ENCODE measurements around the gene STAG2. TPM values are rescaled to one million over a fixed set of nuclear protein-coding genes. Genes with fewer than 3 reads are reported as not detected.

The STAG2 gene
- total RNA-seq, 1 experiment from 2014 or later, result 66.3 TPM

GRCh38 chrX:124015721-124016120 lies 54.2 kb downstream of the STAG2 start:
- no peak for DNase-seq (ENCODE audit: low read depth, low spot score)
- no TSS peak for BruUV-seq (replicated peaks)
- CTCF ChIA-PET, result no interaction called here

More at GRCh38 chrX:124015721-124016120, 54.2 kb downstream of the STAG2 start:
- Histone ChIP-seq H3K9ac (ENCODE audit: low read length) (no peak overlapping the region), H3K4me1 (ENCODE audit: control insufficient read depth in 1 of 2, insufficient read depth in 2 of 2, low read length in 2 of 2) (no peaks in the 10 kb centered on the region), H3K36me3 (ENCODE audit: control insufficient read depth in 1 of 2, insufficient read depth in 2 of 2, low read length in 2 of 2) (no peaks in the 10 kb centered on the region), H3K4me3 (replicated peaks in 1 of 2; ENCODE audit: low read depth in 1 of 2, low read length in 2 of 2) (no peak overlapping the region), H3K9me2 (ENCODE audit: insufficient read depth) (no peaks in the 10 kb centered on the region), H3K27me3 (ENCODE audit: insufficient read depth, low read length) (no peaks in the 10 kb centered on the region), H3K79me2 (ENCODE audit: insufficient read depth, low read length) (peaks cover 85% of the 10 kb centered on the region), H3K4me2 (ENCODE audit: low read length) (no peak overlapping the region), H2AFZ (ENCODE audit: low read depth, low read length, poor library complexity, severe bottlenecking) (no peak overlapping the region), H3K9me3 (ENCODE audit: control insufficient read depth in 1 of 2, insufficient read depth in 1 of 2, low read depth in 1 of 2, low read length in 2 of 2) (no peaks in the 10 kb centered on the region), H4K20me1 (ENCODE audit: insufficient read depth) (no peaks in the 10 kb centered on the region), H3K27ac (ENCODE audit: low read depth, low read length) (no peak overlapping the region)
- POLR2A ChIA-PET, result no interaction called here
- ATAC-seq, result no peak
- no peak for TF ChIP-seq RAD21 (IDR thresholded peaks at IDR 0.05; ENCODE audit: low read depth)
- no peak for TF ChIP-seq POLR2AphosphoS5 (IDR thresholded peaks at IDR 0.05; ENCODE audit: low read depth, low read length)
- no peak for TF ChIP-seq ZFX (IDR thresholded peaks at IDR 0.05)
- TF ChIP-seq EGR1 (IDR thresholded peaks at IDR 0.05; ENCODE audit: low read depth), result no peak
- TF ChIP-seq, protein P1, sequence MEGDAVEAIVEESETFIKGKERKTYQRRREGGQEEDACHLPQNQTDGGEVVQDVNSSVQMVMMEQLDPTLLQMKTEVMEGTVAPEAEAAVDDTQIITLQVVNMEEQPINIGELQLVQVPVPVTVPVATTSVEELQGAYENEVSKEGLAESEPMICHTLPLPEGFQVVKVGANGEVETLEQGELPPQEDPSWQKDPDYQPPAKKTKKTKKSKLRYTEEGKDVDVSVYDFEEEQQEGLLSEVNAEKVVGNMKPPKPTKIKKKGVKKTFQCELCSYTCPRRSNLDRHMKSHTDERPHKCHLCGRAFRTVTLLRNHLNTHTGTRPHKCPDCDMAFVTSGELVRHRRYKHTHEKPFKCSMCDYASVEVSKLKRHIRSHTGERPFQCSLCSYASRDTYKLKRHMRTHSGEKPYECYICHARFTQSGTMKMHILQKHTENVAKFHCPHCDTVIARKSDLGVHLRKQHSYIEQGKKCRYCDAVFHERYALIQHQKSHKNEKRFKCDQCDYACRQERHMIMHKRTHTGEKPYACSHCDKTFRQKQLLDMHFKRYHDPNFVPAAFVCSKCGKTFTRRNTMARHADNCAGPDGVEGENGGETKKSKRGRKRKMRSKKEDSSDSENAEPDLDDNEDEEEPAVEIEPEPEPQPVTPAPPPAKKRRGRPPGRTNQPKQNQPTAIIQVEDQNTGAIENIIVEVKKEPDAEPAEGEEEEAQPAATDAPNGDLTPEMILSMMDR (IDR thresholded peaks at IDR 0.05 in 2 of 3, conservative IDR thresholded peaks at IDR 0.05 in 1 of 3; ENCODE audit: borderline replicate concordance in 1 of 3, insufficient read depth in 1 of 3, low read depth in 2 of 3, low read length in 2 of 3), result no peak
- TF ChIP-seq FOSL1 (IDR thresholded peaks at IDR 0.05; ENCODE audit: low read depth), result no peak
- no peak for TF ChIP-seq SRF (IDR thresholded peaks at IDR 0.05; ENCODE audit: low read depth)
- no peak for TF ChIP-seq SIN3A (IDR thresholded peaks at IDR 0.05; ENCODE audit: low read depth)
- no peak for TF ChIP-seq CEBPB (IDR thresholded peaks at IDR 0.05; ENCODE audit: low read depth)
- no peak for TF ChIP-seq ATF3 (IDR thresholded peaks at IDR 0.05)
- no peak for TF ChIP-seq JUND (IDR thresholded peaks at IDR 0.05)
- TF ChIP-seq CBX3 (IDR thresholded peaks at IDR 0.05; ENCODE audit: low read depth), result no peak
- TF ChIP-seq ELF1 (IDR thresholded peaks at IDR 0.05; ENCODE audit: borderline replicate concordance, low read depth), result no peak
- TF ChIP-seq TCF7L2 (IDR thresholded peaks at IDR 0.05; ENCODE audit: borderline replicate concordance, extremely low read depth, insufficient read depth, insufficient read length), result no peak
- TF ChIP-seq ZBTB33 (IDR thresholded peaks at IDR 0.05; ENCODE audit: extremely low read depth, insufficient replicate concordance, low read length), result no peak
- no peak for TF ChIP-seq POLR2A (IDR thresholded peaks at IDR 0.05; ENCODE audit: borderline replicate concordance, extremely low read depth, insufficient read depth, insufficient read length)
- no peak for TF ChIP-seq SP1 (IDR thresholded peaks at IDR 0.05; ENCODE audit: low read depth)
- TF ChIP-seq, protein P2, sequence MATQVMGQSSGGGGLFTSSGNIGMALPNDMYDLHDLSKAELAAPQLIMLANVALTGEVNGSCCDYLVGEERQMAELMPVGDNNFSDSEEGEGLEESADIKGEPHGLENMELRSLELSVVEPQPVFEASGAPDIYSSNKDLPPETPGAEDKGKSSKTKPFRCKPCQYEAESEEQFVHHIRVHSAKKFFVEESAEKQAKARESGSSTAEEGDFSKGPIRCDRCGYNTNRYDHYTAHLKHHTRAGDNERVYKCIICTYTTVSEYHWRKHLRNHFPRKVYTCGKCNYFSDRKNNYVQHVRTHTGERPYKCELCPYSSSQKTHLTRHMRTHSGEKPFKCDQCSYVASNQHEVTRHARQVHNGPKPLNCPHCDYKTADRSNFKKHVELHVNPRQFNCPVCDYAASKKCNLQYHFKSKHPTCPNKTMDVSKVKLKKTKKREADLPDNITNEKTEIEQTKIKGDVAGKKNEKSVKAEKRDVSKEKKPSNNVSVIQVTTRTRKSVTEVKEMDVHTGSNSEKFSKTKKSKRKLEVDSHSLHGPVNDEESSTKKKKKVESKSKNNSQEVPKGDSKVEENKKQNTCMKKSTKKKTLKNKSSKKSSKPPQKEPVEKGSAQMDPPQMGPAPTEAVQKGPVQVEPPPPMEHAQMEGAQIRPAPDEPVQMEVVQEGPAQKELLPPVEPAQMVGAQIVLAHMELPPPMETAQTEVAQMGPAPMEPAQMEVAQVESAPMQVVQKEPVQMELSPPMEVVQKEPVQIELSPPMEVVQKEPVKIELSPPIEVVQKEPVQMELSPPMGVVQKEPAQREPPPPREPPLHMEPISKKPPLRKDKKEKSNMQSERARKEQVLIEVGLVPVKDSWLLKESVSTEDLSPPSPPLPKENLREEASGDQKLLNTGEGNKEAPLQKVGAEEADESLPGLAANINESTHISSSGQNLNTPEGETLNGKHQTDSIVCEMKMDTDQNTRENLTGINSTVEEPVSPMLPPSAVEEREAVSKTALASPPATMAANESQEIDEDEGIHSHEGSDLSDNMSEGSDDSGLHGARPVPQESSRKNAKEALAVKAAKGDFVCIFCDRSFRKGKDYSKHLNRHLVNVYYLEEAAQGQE (IDR thresholded peaks at IDR 0.05; ENCODE audit: low read depth), result no peak
- TF ChIP-seq YY1 (IDR thresholded peaks at IDR 0.05; ENCODE audit: extremely low read depth, insufficient replicate concordance, low read depth, low read length), result no peak
- RAD21 ChIA-PET (ENCODE audit: low non-redundant PET in 1 of 2, low total read pairs in 2 of 2, uncharacterized antibody in 2 of 2, unreplicated experiment in 2 of 2), result no interaction called here
- intact Hi-C loops (cut with micrococcal nuclease), result no loop called here

All from HCT116 (cell line).